BLaER1 treated with 17β-estradiol and CSF1 and Interleukin-3, amounts not matched to agents 10 nM and 100 nM (cell line): Measurements from ENCODE around the gene OLIG3.

Experiments
- H3K27ac ChIP-seq, 11 experiments: shearing (Covaris generic); formaldehyde crosslinking; 2 replicates each; pipeline ENCODE4 v1.8.1; 2022
- H3K27me3 ChIP-seq, 11 experiments: shearing (Covaris generic); formaldehyde crosslinking; 2 replicates each; pipeline ENCODE4 v1.8.1; 2022
- H3K36me3 ChIP-seq, 11 experiments: shearing (Covaris generic); formaldehyde crosslinking; 2 replicates each; pipeline ENCODE4 v1.8.1; 2022
- H3K4me1 ChIP-seq, 10 experiments: shearing (Covaris generic); formaldehyde crosslinking; 2 replicates each; pipeline ENCODE4 v1.8.1; 2022
- H3K4me2 ChIP-seq, 11 experiments: shearing (Covaris generic); formaldehyde crosslinking; 2 replicates each; pipeline ENCODE4 v1.8.1; 2022
- H3K4me3 ChIP-seq, 10 experiments: shearing (Covaris generic); formaldehyde crosslinking; 2 replicates each; pipeline ENCODE4 v1.8.1; 2022
- H3K9ac ChIP-seq, 11 experiments: shearing (Covaris generic); formaldehyde crosslinking; 2 replicates each; pipeline ENCODE4 v1.8.1; 2022
- H3K9me3 ChIP-seq, 11 experiments: shearing (Covaris generic); formaldehyde crosslinking; replicated peaks in 1 of 11; 2 replicates each; pipeline ENCODE4 v1.8.1; 2022
- H4K20me1 ChIP-seq, 11 experiments: shearing (Covaris generic); formaldehyde crosslinking; 2 replicates each; pipeline ENCODE4 v1.8.1; 2022
- Cebpa-rat ChIP-seq, 11 experiments: shearing (Covaris generic); IDR thresholded peaks; 2 replicates each; pipeline ENCODE4 v1.8.1; 2022

OLIG3 gene

GRCh38 chr6:137494281-137494987 is at the start of gene OLIG3:
TSS of gene OLIG3 (minus strand) at chr6:137494394. CDS start at chr6:137494170, 224 bp downstream.
- H3K4me1 ChIP-seq = no peaks in the 10 kb centered on the region
- no peak within 1 kb of the TSS for H3K9ac ChIP-seq
- no peaks in the 10 kb centered on the region; a peak in 2 of 22 replicates for H3K36me3 ChIP-seq
- no peak within 1 kb of the TSS for H3K27ac ChIP-seq
- peak within 1 kb of the TSS in 1 of 10 experiments; percentile 10; a peak in 1 of 20 replicates for H3K4me3 ChIP-seq
- H3K27me3 ChIP-seq = peaks cover 45 to 64% (median 54%) of the 10 kb centered on the region in 11 experiments
- peaks cover 74 to 89% (median 87%) of the 10 kb centered on the region in 11 experiments for H3K9me3 ChIP-seq
- H4K20me1 ChIP-seq = no peaks in the 10 kb centered on the region
- no peak for TF ChIP-seq Cebpa-rat (IDR thresholded peaks at IDR 0.05)
- no peak within 1 kb of the TSS for H3K4me2 ChIP-seq

GRCh38 chr6:137543114-137543513 is 48.9 kb upstream of the OLIG3 start:
- no peak overlapping the region for H3K4me2 ChIP-seq
- H3K4me1 ChIP-seq = no peaks in the 10 kb centered on the region
- no peaks in the 10 kb centered on the region for H3K27me3 ChIP-seq
- no peak overlapping the region for H3K9ac ChIP-seq
- H3K9me3 ChIP-seq = no peaks in the 10 kb centered on the region
- no peaks in the 10 kb centered on the region for H4K20me1 ChIP-seq
- no peak overlapping the region for H3K27ac ChIP-seq
- H3K36me3 ChIP-seq = no peaks in the 10 kb centered on the region
- H3K4me3 ChIP-seq = no peak overlapping the region
- TF ChIP-seq Cebpa-rat (IDR thresholded peaks at IDR 0.05) = no peak

GRCh38 chr6:137542713-137543112 is 48.5 kb upstream of the OLIG3 start:
- H3K4me1 ChIP-seq = no peaks in the 10 kb centered on the region
- TF ChIP-seq Cebpa-rat (IDR thresholded peaks at IDR 0.05) = no peak
- no peaks in the 10 kb centered on the region for H3K36me3 ChIP-seq
- H3K9me3 ChIP-seq = no peaks in the 10 kb centered on the region
- no peak overlapping the region for H3K4me3 ChIP-seq
- no peak overlapping the region for H3K4me2 ChIP-seq
- H3K27ac ChIP-seq = no peak overlapping the region
- H3K9ac ChIP-seq = no peak overlapping the region
- no peaks in the 10 kb centered on the region for H3K27me3 ChIP-seq
- H4K20me1 ChIP-seq = no peaks in the 10 kb centered on the region

- Histone ChIP-seq H3K27ac (no peak overlapping the region), H3K4me3 (no peak overlapping the region), H3K4me2 (no peak overlapping the region), H3K36me3 (no peaks in the 10 kb centered on the region), H3K9me3 (no peaks in the 10 kb centered on the region), H3K9ac (no peak overlapping the region), H4K20me1 (no peaks in the 10 kb centered on the region), H3K4me1 (no peaks in the 10 kb centered on the region), H3K27me3 (no peaks in the 10 kb centered on the region)
- TF ChIP-seq Cebpa-rat (IDR thresholded peaks at IDR 0.05) = no peak
Observed at GRCh38 chr6:137541534-137542063, 47.4 kb upstream of the OLIG3 start.

GRCh38 chr6:137536104-137536773 is 42.0 kb upstream of the OLIG3 start:
- Histone ChIP-seq H3K36me3 (no peaks in the 10 kb centered on the region), H3K27me3 (no peaks in the 10 kb centered on the region), H3K9me3 (no peaks in the 10 kb centered on the region), H3K4me1 (no peaks in the 10 kb centered on the region), H3K27ac (no peak overlapping the region), H4K20me1 (no peaks in the 10 kb centered on the region), H3K4me2 (no peak overlapping the region), H3K9ac (no peak overlapping the region), H3K4me3 (no peak overlapping the region)
- no peak for TF ChIP-seq Cebpa-rat (IDR thresholded peaks at IDR 0.05)

- no peaks in the 10 kb centered on the region for H4K20me1 ChIP-seq
- no peak overlapping the region for H3K4me3 ChIP-seq
- H3K9ac ChIP-seq = no peak overlapping the region
- no peak overlapping the region for H3K4me2 ChIP-seq
- no peaks in the 10 kb centered on the region for H3K36me3 ChIP-seq
- H3K4me1 ChIP-seq = no peaks in the 10 kb centered on the region
- no peak for TF ChIP-seq Cebpa-rat (IDR thresholded peaks at IDR 0.05)
- no peaks in the 10 kb centered on the region for H3K27me3 ChIP-seq
- H3K27ac ChIP-seq = no peak overlapping the region
- peaks cover 2 to 12% (median 4%) of the 10 kb centered on the region in 11 experiments; a peak in 13 of 22 replicates for H3K9me3 ChIP-seq
Observed at GRCh38 chr6:137531376-137532092, 37.3 kb upstream of the OLIG3 start.

- Histone ChIP-seq H3K27ac (no peak overlapping the region), H3K9ac (no peak overlapping the region), H3K4me1 (no peaks in the 10 kb centered on the region), H3K27me3 (no peaks in the 10 kb centered on the region), H3K36me3 (no peaks in the 10 kb centered on the region), H3K4me3 (no peak overlapping the region), H3K4me2 (no peak overlapping the region), H3K9me3 (peaks cover 13 to 24% (median 15%) of the 10 kb centered on the region in 11 experiments; a peak in 20 of 22 replicates), H4K20me1 (no peaks in the 10 kb centered on the region)
- no peak for TF ChIP-seq Cebpa-rat (IDR thresholded peaks at IDR 0.05)
Observed at GRCh38 chr6:137530404-137530803, 36.2 kb upstream of the OLIG3 start.

GRCh38 chr6:137522831-137523230 is 28.6 kb upstream of the OLIG3 start:
- Histone ChIP-seq H3K9me3 (peaks cover 16 to 33% (median 19%) of the 10 kb centered on the region in 11 experiments; a peak in 20 of 22 replicates), H3K36me3 (no peaks in the 10 kb centered on the region), H3K4me2 (no peak overlapping the region), H3K27ac (no peak overlapping the region), H4K20me1 (no peaks in the 10 kb centered on the region), H3K27me3 (no peaks in the 10 kb centered on the region), H3K4me3 (no peak overlapping the region), H3K4me1 (no peaks in the 10 kb centered on the region), H3K9ac (no peak overlapping the region)
- TF ChIP-seq Cebpa-rat (IDR thresholded peaks at IDR 0.05) = no peak

GRCh38 chr6:137522198-137522798 is 28.1 kb upstream of the OLIG3 start:
- H3K27me3 ChIP-seq = no peaks in the 10 kb centered on the region
- H3K27ac ChIP-seq = no peak overlapping the region
- no peak overlapping the region for H3K9ac ChIP-seq
- no peak for TF ChIP-seq Cebpa-rat (IDR thresholded peaks at IDR 0.05)
- no peaks in the 10 kb centered on the region for H4K20me1 ChIP-seq
- no peak overlapping the region for H3K4me3 ChIP-seq
- peaks cover 15 to 28% (median 19%) of the 10 kb centered on the region in 11 experiments; a peak in 20 of 22 replicates for H3K9me3 ChIP-seq
- H3K36me3 ChIP-seq = no peaks in the 10 kb centered on the region
- H3K4me2 ChIP-seq = no peak overlapping the region
- H3K4me1 ChIP-seq = no peaks in the 10 kb centered on the region
